Measurements from ENCODE around the gene HSPBP1. TPM values are rescaled to one million over a fixed set of nuclear protein-coding genes. Genes with fewer than 3 reads are reported as not detected.
A peak's percentile ranks its signal among the peaks of the same experiment; 100 is the strongest.

Gene HSPBP1
- total and polyA plus RNA-seq, 2 of the 13 experiments (the other 11 are each of a cell fraction or from before 2014, with no cell fraction given): 22.3 to 33.7 TPM

- TF ChIP-seq ZNF451 (CRISPR knock-in tag; IDR thresholded peaks at IDR 0.05) (no peak), GLMP (CRISPR knock-in tag; IDR thresholded peaks at IDR 0.05; ENCODE audit: borderline replicate concordance) (no peak), TRIM22 (IDR thresholded peaks at IDR 0.05) (no peak), ZNF280B (CRISPR knock-in tag; IDR thresholded peaks at IDR 0.05; ENCODE audit: borderline replicate concordance) (no peak), ZBTB8A (CRISPR knock-in tag; IDR thresholded peaks at IDR 0.05; ENCODE audit: borderline replicate concordance, low read depth) (no peak), THAP11 (CRISPR knock-in tag; IDR thresholded peaks at IDR 0.05) (peak; percentile 90), ZFP62 (CRISPR knock-in tag; IDR thresholded peaks at IDR 0.05) (no peak), E2F5 (CRISPR knock-in tag; conservative IDR thresholded peaks at IDR 0.05) (0 out of 2 replicates have a peak, but pooled peaks have one; percentile 63), PHF5A (CRISPR knock-in tag; IDR thresholded peaks at IDR 0.05; ENCODE audit: low read depth, unreplicated experiment) (peak; percentile 59), FOXK1 (CRISPR knock-in tag; IDR thresholded peaks at IDR 0.05; ENCODE audit: borderline replicate concordance, low read depth) (peak; percentile 69; the same call in 1 of the 2 replicates), SNAPC4 (CRISPR knock-in tag; IDR thresholded peaks at IDR 0.05) (0 out of 2 replicates have a peak, but pooled peaks have one; percentile 24), ZNF460 (CRISPR knock-in tag; IDR thresholded peaks at IDR 0.05; ENCODE audit: borderline replicate concordance) (peak; percentile 21; the same call in 1 of the 2 replicates), CHD4 (IDR thresholded peaks at IDR 0.05; ENCODE audit: borderline replicate concordance, low read length) (no peak; the same call in 1 of the 2 replicates), ZNF124 (CRISPR knock-in tag; IDR thresholded peaks at IDR 0.05) (no peak)
- TF ChIP-seq, protein P1, sequence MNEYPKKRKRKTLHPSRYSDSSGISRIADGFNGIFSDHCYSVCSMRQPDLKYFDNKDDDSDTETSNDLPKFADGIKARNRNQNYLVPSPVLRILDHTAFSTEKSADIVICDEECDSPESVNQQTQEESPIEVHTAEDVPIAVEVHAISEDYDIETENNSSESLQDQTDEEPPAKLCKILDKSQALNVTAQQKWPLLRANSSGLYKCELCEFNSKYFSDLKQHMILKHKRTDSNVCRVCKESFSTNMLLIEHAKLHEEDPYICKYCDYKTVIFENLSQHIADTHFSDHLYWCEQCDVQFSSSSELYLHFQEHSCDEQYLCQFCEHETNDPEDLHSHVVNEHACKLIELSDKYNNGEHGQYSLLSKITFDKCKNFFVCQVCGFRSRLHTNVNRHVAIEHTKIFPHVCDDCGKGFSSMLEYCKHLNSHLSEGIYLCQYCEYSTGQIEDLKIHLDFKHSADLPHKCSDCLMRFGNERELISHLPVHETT (CRISPR knock-in tag; conservative IDR thresholded peaks at IDR 0.05): no peak
- TF ChIP-seq, protein P2, sequence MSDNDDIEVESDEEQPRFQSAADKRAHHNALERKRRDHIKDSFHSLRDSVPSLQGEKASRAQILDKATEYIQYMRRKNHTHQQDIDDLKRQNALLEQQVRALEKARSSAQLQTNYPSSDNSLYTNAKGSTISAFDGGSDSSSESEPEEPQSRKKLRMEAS (IDR thresholded peaks at IDR 0.05): peak; percentile 88
Measured at GRCh38 chr19:55279770-55280643, at the start of gene HSPBP1 (continued).

Measured in HepG2 (cell line).